Kidney epithelial cell (primary cell): ENCODE measurements around the gene KBTBD3. TPM values are rescaled to one million over a fixed set of nuclear protein-coding genes. Genes with fewer than 3 reads are reported as not detected.

Experiments used
- DNase-seq: peaks from one replicate; pipeline ENCODE4 v3.0.0-alpha.2; 2010; ENCODE audit warnings: low read depth
- H3K27me3 ChIP-seq: 2 replicates; pipeline ENCODE4 v1.6.0; 2011; ENCODE audit warnings: low read length; ENCODE audit not compliant: control insufficient read depth, insufficient read depth
- H3K36me3 ChIP-seq: 2 replicates; pipeline ENCODE4 v1.5.1; 2011; ENCODE audit warnings: low read length; ENCODE audit not compliant: control insufficient read depth, insufficient read depth
- H3K4me3 ChIP-seq: 2 replicates; pipeline ENCODE4 v1.5.1; 2011; ENCODE audit warnings: low read depth, mild to moderate bottlenecking, control low read depth, low read length
- total RNA-seq: library from RNA; depleted of rRNA; stranded (reverse); fragments of >200 nt; gene quantifications from 2 replicates; pipeline ENCODE4 v1.2.3, GENCODE V29; 2015
- TF ChIP-seq, protein P1 (sequence below): IDR thresholded peaks from 2 replicates; pipeline ENCODE4 v1.5.1; 2011; ENCODE audit warnings: mild to moderate bottlenecking, moderate library complexity, low read length, control low read depth, inconsistent platforms; ENCODE audit not compliant: insufficient read depth, poor library complexity, severe bottlenecking

KBTBD3 gene
- total RNA-seq, result 1.6 and 3.6 TPM in 2 replicates

DNA sequence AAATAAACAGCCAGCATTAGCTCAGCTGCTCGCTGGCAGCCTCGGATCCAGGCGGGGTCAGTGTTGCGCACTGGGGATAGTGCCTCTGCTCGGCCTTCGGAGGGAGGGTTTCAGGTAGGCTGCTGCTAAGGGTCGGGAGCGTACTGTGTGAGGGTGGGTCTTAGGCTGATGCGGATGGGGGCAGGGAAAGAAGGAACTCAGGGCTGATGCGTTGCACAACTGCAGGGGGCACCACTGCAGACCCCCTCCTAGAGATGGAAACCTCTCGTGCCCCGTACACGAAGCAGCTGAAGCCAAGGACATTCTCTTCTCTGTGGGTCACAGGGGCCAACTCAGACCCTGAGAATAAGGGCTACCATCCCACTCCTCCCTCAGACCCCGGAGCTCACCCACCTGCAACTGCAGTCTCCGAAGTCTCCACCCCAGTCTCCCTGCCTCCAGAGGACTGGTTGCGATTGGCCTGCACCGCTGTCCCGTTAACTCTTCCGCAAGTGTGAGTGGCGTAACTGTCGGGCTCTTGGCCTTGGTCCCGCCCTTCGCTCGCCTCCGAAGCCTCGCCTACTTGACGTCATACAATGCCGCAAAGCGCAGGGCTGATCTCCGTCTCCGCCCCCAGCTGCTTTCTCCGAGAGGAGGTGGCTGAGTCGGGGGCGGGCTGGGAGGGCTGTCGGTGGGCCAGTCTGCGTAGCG lies at the start of gene KBTBD3:
TSS of gene KBTBD3 (minus strand) at position 429 of the 690 bp plus-strand sequence. CDS start 18,250 bp downstream, outside the sequence.
- Histone ChIP-seq H3K36me3 (no peaks in the 10 kb centered on the region), H3K4me3 (peak within 1 kb of the TSS; percentile 90), H3K27me3 (no peaks in the 10 kb centered on the region)
- DNase-seq, result peak; percentile 96
- TF ChIP-seq, protein P1, sequence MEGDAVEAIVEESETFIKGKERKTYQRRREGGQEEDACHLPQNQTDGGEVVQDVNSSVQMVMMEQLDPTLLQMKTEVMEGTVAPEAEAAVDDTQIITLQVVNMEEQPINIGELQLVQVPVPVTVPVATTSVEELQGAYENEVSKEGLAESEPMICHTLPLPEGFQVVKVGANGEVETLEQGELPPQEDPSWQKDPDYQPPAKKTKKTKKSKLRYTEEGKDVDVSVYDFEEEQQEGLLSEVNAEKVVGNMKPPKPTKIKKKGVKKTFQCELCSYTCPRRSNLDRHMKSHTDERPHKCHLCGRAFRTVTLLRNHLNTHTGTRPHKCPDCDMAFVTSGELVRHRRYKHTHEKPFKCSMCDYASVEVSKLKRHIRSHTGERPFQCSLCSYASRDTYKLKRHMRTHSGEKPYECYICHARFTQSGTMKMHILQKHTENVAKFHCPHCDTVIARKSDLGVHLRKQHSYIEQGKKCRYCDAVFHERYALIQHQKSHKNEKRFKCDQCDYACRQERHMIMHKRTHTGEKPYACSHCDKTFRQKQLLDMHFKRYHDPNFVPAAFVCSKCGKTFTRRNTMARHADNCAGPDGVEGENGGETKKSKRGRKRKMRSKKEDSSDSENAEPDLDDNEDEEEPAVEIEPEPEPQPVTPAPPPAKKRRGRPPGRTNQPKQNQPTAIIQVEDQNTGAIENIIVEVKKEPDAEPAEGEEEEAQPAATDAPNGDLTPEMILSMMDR, result peak; percentile 55

GRCh38 chr11:106121570-106122320 lies 44.6 kb upstream of the KBTBD3 start:
- Histone ChIP-seq H3K4me3 (no peak overlapping the region), H3K36me3 (no peaks in the 10 kb centered on the region), H3K27me3 (no peaks in the 10 kb centered on the region)
- DNase-seq, result no peak
- TF ChIP-seq, protein P1, result no peak

DNA sequence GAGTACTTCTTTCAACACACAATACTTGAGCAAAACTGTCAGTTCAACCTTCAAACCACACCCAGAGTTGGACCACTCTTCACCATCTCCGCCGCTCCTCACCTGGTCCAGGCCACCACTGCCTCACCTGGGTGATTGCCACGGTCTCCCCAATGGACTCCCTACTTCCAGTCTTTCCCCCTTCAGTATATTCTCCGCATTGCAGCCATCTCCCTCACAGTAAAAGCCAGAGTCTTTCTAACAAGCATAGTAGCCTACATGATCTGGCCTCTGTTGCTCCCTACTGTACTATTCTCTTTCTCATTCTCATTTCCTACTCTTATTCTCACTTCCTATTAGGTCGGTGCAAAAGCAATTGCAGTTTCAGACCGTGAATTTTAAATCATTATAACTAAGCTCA lies 28.8 kb upstream of the KBTBD3 start:
- TF ChIP-seq, protein P1, result no peak
- no peak for DNase-seq
- no peaks in the 10 kb centered on the region for H3K36me3 ChIP-seq
- H3K27me3 ChIP-seq, result no peaks in the 10 kb centered on the region
- H3K4me3 ChIP-seq, result no peak overlapping the region

DNA sequence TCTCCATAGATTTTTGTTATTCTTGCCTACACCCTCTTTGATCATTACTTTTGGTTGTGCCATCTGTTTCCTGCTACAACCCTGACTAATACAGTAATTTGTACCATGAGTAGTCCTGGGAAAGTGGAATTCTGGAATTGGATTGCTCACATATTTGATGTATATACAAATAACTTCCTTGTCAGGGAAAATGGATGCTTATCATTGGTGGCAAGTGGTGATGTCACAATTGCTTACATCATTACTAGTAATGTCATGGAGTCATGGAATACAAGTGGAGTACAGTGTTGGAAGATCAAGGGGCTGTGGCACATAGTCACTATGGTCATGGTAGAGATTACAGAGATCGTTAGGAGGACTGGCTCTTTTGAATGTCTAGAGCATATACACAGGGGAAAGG lies 24.7 kb upstream of the KBTBD3 start:
- no peaks in the 10 kb centered on the region for H3K36me3 ChIP-seq
- TF ChIP-seq, protein P1, result no peak
- H3K4me3 ChIP-seq, result no peak overlapping the region
- no peak for DNase-seq
- H3K27me3 ChIP-seq, result no peaks in the 10 kb centered on the region

DNA sequence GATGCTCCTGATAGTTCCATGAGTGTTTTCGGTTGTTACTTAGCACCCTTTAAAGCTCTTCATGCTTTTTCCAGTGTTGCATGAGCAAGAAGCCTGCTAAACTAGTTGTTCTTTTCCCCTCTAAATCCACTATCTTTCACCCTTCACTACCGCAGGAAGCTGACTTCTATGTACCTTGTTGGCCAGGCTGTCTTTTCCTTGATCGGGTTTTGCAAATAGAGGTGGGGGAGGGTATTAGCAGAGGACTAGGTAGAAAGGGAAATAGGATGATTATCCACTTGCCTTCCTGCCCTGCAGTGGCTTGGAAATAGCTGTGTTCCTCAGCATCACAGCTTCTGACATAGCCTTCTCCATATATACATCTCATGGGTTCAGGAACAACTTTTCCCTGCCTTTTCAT lies 24.2 kb upstream of the KBTBD3 start:
- Histone ChIP-seq H3K4me3 (no peak overlapping the region), H3K27me3 (no peaks in the 10 kb centered on the region), H3K36me3 (no peaks in the 10 kb centered on the region)
- TF ChIP-seq, protein P1, result no peak
- no peak for DNase-seq
